Ammon's horn (tissue), 1 donor: Measurements from ENCODE around the gene POLD4.
"Not testable (repeated sequence)": the region's sequence is repeated elsewhere in the genome, so short reads cannot be mapped to it uniquely, and the experiment has no call there.

Experiments used
- DNase-seq: peaks from one replicate; pipeline ENCODE4 v3.0.0-alpha.2; 2016; ENCODE audit warnings: low spot score

Gene POLD4

DNA sequence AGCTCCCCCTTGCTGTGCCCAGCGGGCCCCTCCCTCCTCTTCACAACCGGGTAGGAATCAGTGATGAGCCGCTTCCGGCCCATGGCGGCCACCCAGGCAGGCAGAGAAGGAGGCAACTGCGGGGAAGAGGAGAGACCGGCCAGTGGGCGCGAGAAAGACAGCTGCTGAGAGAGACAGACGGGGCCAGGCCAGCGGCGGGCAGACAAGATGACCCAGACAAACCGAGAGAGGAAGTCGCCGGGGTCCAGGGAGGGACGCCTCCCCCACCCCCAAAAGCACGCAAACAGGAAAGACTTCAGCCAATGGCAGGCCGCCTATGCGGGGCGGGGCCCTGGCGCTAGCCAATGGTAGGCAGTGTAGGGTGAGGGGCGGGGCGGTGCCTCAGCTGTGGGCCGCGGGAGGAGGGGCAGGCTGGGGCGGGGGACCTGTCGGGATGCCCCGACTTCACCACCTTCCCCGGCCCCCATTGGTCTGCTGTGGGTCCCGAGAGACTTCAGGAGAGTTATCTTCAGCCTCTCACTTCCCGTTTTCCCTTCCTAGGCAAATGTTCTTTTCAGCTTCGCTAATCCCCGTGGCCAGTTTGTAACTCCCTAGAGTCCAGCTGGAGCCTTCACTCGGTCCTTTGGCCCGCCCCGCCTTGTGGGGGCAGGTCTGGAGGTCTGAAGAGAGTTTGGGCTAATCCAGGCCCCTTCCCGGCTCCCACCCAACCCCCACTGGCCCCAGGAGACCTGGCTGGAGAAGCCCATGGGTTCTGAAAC is at the start of gene POLD4:
TSS of gene POLD4 (minus strand) at position 230 of the 758 bp plus-strand sequence. CDS start at position 83, 147 bp downstream.
- peak; percentile 98 for DNase-seq

GRCh38 chr11:67403085-67403484 is 49.7 kb upstream of the POLD4 start:
- not testable (repeated sequence) for DNase-seq

- not testable (repeated sequence) for DNase-seq
Observed at GRCh38 chr11:67402192-67402839, 49.0 kb upstream of the POLD4 start.

DNA sequence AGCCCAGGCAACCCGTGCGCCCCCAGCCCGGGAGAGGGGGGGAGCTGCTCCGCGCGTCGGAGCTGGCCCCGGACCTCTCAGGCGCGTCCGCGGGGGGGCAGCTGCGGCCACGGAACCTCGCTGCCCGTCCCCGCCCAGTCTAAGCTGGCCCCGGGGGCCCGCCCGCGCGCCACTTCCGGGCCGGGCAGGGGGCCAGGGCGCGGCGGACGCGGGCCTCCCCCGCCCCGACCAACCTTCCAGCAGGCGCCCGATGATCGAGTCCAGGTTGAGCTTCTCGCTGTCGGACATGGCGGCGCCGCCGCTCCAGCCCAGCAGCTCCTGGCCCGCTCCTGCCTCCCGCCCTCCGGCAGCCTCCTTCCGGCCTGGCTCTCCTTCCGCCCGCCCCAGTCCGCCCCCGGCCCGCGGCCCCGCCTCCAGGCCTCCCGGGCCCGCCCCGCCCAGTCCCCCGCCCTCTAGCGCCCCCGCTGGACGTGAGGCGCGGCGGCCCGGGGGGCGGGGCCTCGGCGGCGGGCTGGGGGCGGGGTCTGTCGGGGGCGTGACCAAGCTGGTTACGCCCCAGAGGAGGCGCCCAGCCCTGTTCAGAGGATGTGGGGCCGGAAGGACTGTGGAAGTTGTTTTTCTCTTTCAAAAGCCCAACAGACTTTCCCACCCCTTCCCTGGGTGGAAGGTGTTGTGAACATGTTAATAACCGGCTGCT is 48.3 kb upstream of the POLD4 start, which contains the start of gene PPP1CA:
TSS of gene PPP1CA (minus strand) at position 364 of the 697 bp plus-strand sequence. CDS start at position 288, 76 bp downstream.
- peak; percentile 94 for DNase-seq

DNA sequence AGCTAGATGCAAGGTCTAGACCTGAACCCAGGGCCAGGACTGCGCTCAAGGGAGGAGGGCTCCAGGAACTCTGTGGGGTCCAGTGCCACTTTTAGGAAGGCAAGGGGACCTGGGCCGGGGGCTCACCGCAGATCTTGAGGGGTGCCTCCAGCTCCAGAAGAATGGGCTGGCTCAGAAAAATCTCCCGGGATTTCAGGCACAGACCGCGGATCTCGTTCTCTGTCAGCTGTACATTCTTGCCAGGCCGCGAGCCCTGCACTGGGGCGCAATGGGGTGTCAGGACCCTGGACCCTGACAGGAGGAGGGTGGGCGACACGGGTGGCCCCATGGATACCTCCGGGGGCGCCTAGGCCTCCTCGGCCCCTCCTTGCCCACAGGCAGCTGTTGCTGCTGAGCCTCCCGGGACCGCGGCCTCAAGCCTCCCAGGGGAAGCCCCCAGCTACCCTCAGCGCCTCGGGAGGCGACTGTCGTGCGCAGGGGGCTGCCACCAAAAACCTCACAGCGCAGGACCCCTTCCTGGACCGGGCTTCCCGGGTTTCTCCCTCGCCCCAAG is 47.7 kb upstream of the POLD4 start:
- DNase-seq, result no peak

DNA sequence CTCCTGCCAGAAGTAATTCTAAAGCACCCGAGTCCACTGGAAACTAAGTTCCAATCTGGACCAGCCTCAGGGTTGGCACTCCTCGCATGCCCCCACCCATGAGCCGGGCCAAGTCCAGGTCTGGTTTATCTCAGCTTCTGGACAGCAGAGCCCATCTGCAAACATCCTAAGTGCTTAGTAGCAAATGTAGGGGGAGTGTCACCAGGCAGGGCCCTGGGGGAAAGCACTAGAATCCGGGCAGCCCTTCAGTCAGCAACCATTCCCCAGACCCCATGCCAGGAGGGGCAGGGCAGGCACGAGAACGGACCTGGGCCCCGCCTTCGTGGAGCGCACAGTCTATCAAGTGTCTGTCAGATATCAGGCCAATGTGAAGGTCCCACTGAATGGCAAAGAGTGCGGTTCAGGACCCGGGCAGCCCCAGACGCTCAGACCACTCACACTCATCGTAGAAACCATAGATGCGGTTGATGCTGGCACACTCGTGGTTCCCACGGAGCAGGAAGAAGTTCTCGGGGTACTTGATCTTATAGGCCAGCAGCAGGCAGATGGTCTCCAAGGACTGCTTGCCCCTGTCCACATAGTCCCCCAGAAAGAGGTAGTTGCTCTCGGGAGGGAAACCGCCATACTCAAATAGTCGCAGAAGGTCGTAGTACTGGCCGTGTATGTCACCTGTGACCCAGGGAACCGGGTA is 47.0 kb upstream of the POLD4 start:
- no peak for DNase-seq

DNA sequence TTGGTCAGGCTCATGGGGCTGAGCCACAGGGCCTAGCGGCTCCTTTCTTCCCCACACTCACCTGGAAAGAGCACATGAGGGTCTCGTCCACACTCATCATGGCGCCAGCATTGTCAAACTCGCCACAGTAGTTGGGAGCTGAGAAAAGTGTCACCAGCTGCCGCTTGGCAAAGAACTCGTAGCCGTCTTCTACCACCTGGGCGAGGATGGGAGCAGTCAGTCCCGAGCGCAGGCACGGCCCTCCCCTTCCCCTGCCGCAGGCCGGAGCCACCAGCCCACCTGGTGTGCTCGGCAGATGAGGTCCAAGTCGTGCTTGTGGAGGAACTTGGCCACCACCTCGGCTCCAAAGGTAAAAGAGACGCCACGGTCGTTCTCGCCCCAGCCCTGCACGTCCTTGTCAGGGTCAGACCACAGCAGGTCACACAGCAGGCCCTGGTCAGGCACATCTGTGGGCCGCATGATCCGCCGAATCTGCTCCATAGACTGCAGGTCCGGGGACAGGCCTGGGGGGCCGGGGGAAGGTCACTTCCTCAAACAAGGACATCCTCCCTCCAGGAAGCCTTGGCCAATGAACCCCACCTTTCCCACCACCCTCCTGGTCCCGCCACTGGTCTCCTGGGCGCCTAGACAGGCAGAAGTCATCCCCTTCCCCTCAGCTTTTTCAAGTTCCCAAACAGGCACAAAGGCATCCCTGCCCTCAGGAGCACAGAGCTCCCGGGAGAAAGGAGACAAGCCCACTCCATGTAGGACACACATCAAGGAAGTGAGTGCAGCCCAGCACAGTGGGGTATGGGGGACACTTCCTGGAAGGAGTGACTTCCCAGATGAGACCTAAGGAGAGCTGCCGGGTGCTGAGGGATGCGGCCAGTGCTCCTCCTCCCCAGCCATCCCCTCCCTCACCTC is 45.6 kb upstream of the POLD4 start:
- DNase-seq, result no peak

DNA sequence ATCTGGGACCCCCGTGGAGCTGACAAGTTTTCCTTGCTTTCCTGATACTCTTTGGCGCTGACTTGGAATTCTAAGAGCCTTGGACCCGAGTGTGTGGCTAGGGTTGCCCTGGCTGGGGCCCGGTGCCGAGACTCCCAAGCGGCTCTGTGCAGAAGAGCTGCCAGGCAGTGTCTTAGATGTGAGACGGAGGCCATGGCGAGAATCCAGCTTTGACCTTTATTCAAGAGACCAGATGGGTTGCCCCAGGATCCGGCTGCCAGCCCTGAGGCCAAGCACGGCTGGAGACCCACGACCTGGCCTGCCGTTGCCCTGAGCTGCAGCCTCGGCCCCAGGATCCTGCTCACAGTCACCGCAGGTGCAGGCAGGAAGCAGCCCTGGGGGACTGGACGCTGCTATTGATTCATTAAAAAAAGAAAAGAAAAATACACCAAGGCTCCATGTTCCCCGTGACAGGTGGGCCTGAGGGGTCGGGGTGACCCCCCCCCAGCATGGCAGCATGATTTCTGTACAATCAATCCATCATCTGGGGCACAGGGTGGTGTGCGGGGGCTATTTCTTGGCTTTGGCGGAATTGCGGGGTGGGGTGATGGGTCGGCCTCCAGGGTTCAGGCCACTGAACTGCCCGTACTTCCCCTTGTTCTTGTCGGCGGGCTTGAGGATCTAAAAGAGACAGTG is 44.8 kb upstream of the POLD4 start:
- no peak for DNase-seq

GRCh38 chr11:67397536-67397935 is 44.2 kb upstream of the POLD4 start:
- no peak for DNase-seq

GRCh38 chr11:67396587-67397389 is 43.4 kb upstream of the POLD4 start:
- no peak for DNase-seq

DNA sequence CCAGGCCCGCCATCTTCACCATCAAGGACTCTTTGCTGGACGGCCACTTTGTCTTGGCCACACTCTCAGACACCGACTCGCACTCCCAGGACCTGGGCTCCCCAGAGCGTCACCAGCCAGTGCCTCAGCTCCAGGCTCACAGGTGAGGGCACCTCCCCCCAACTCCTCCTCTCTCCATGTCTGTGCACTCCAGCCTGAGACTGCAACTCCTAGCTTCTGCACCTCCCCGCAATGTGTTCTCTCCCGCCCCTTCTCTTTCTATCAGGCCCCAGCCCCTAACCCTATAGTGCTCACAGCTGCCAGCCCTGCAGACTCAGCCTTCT is 42.9 kb upstream of the POLD4 start:
- DNase-seq, result no peak

GRCh38 chr11:67395555-67396258 is 42.4 kb upstream of the POLD4 start:
- no peak for DNase-seq

DNA sequence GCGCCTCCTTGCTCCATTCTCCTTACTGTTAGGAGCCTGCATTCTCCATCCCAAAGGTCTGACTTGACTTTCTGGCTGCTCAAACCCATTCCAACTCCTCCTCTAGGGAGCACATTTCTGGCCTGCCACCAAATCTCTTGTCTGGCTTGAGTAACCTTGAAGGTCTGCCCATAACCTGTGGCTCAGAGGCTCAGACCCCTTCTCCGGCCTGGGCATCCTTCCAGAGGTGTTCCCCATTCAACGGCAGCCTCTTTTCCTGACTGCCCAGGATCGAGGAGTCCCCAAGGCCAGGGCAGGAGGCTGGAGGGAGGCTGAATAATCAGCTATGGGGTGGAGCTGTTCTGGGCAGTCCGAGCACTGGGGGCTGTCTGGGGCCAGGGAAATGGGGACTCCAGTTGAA is 40.6 kb upstream of the POLD4 start:
- DNase-seq, result no peak

- DNase-seq, result no peak
Observed at GRCh38 chr11:67393437-67393836, 40.1 kb upstream of the POLD4 start.

DNA sequence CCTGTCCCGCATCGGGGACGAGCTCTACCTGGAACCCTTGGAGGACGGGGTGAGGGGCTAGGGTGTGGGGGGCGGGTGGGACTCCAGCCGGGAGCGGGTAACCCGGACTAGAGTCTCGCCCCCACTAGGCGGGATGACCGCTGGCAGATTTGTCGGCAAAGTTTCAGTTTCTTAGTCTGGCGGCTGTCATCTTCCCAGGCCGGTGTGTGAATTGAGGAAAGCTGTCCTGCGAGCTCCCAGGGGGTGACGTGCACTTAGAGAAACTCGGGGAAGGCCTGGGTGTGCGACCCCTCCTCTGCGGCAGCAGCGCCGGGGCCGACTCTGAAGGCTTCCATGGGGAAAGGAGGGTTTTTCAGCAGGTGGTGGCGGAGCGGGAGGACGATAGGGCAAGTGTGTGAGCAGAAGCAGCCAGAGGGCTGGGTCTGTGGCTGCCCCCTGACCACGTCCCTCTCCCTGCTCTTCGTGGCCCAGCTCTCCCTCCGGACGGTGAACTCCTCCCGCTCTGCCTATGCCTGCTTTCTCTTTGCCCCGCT is 38.9 kb upstream of the POLD4 start:
- DNase-seq, result no peak

- DNase-seq, result peak; percentile 95
Observed at GRCh38 chr11:67391304-67392182, 38.2 kb upstream of the POLD4 start, which contains the start of gene RAD9A. RAD9A (plus strand) TSS chr11:67391986; CDS start chr11:67392045, 59 bp downstream.

GRCh38 chr11:67390947-67391303 is 37.6 kb upstream of the POLD4 start:
- no peak for DNase-seq

DNA sequence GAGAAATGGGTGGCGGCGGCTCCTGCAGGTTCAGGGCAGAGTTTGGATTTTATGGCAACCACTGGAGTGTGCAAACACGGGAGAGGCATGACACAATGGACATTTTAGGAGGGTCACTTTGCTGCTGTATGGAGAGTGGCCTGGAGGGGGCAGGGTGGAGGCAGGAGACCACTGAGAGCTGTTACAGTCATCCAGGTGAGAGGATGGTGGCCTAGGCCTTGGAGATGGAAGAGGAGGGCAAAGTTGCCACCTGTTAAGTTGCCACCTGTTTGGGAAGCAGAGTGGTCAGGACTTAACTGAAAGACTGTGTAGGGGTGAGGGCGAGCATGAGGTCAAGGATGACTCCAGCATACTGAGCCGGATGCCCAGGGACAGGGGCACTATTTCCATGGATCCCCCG is 36.1 kb upstream of the POLD4 start:
- no peak for DNase-seq
